Measurements from ENCODE around the gene TM4SF20.

GRCh38 chr2:227383686-227384085, 4.6 kb upstream of the TM4SF20 start:
- no peak for TF ChIP-seq TEAD1 (CRISPR knock-in tag; IDR thresholded peaks at IDR 0.05)
- no peak for TF ChIP-seq ATF2 (CRISPR knock-in tag; IDR thresholded peaks at IDR 0.05; ENCODE audit: borderline replicate concordance, low read depth)
- no peak for TF ChIP-seq CTCF (IDR thresholded peaks at IDR 0.05)
- TF ChIP-seq JUN (CRISPR knock-in tag; IDR thresholded peaks at IDR 0.05) = no peak
- TF ChIP-seq SP1 (CRISPR knock-in tag; conservative IDR thresholded peaks at IDR 0.05) = no peak
- TF ChIP-seq PREB (CRISPR knock-in tag; IDR thresholded peaks at IDR 0.05; ENCODE audit: borderline replicate concordance) = no peak
- TF ChIP-seq FOXJ3 (CRISPR knock-in tag; IDR thresholded peaks at IDR 0.05; ENCODE audit: borderline replicate concordance) = no peak

All from WTC11 (cell line).